Nephron progenitor cell (in vitro differentiated cells): ENCODE data around the gene TBC1D22A.

Source experiments
- DNase-seq: peaks from one replicate; pipeline ENCODE4 v3.0.0; 2021
- H3K27ac Mint-ChIP-seq: 2 replicates; pipeline ENCODE4 v1.8.0; 2021; ENCODE audit warnings: mild to moderate bottlenecking, moderate library complexity, mixed read lengths
- H3K27me3 Mint-ChIP-seq: 2 replicates; pipeline ENCODE4 v1.8.0; 2021; ENCODE audit warnings: mild to moderate bottlenecking, low read depth, mixed read lengths; ENCODE audit not compliant: poor library complexity
- H3K36me3 Mint-ChIP-seq: 2 replicates; pipeline ENCODE4 v1.8.0; 2021; ENCODE audit warnings: low read depth, mixed read lengths
- H3K4me1 Mint-ChIP-seq: 2 replicates; pipeline ENCODE4 v1.8.0; 2021; ENCODE audit warnings: mixed read lengths
- H3K4me3 Mint-ChIP-seq: 2 replicates; pipeline ENCODE4 v1.8.0; 2021; ENCODE audit warnings: mild to moderate bottlenecking, moderate library complexity, mixed read lengths
- H3K9me3 Mint-ChIP-seq: 2 replicates; pipeline ENCODE4 v1.8.0; 2021; ENCODE audit warnings: mild to moderate bottlenecking, moderate library complexity, mixed read lengths
- CTCF ChIP-seq: fragments of 200-600 bp; sonication (generic); IDR thresholded peaks from 2 replicates; pipeline ENCODE4 v1.5.0; 2021; ENCODE audit warnings: antibody characterized with exemption

Gene TBC1D22A

GRCh38 chr22:47074105-47074504, 311.7 kb downstream of the TBC1D22A start:
- H3K36me3 Mint-ChIP-seq, result peaks cover 35% of the 10 kb centered on the region
- peaks cover 3% of the 10 kb centered on the region for H3K27me3 Mint-ChIP-seq
- DNase-seq, result no peak
- TF ChIP-seq CTCF, result no peak
- H3K4me3 Mint-ChIP-seq, result no peak overlapping the region
- H3K4me1 Mint-ChIP-seq, result peaks cover 8% of the 10 kb centered on the region
- H3K27ac Mint-ChIP-seq, result no peak overlapping the region
- peaks cover 33% of the 10 kb centered on the region for H3K9me3 Mint-ChIP-seq

GRCh38 chr22:47075568-47075967, 313.1 kb downstream of the TBC1D22A start:
- Mint-ChIP-seq H3K27me3 (peaks cover 3% of the 10 kb centered on the region), H3K4me1 (peaks cover 8% of the 10 kb centered on the region), H3K27ac (no peak overlapping the region), H3K9me3 (peaks cover 47% of the 10 kb centered on the region), H3K4me3 (no peak overlapping the region), H3K36me3 (peaks cover 45% of the 10 kb centered on the region)
- DNase-seq, result no peak
- no peak for TF ChIP-seq CTCF

- Mint-ChIP-seq H3K4me1 (peaks cover 1% of the 10 kb centered on the region), H3K27me3 (peaks cover 3% of the 10 kb centered on the region), H3K27ac (no peak overlapping the region), H3K4me3 (no peak overlapping the region), H3K9me3 (peaks cover 53% of the 10 kb centered on the region), H3K36me3 (peaks cover 52% of the 10 kb centered on the region)
- no peak for TF ChIP-seq CTCF
- DNase-seq, result no peak
Measured at GRCh38 chr22:47076758-47077157, 314.3 kb downstream of the TBC1D22A start.

GRCh38 chr22:47080100-47080499, 317.6 kb downstream of the TBC1D22A start:
- peaks cover 6% of the 10 kb centered on the region for H3K27me3 Mint-ChIP-seq
- H3K4me1 Mint-ChIP-seq, result peaks cover 6% of the 10 kb centered on the region
- peaks cover 45% of the 10 kb centered on the region for H3K36me3 Mint-ChIP-seq
- H3K4me3 Mint-ChIP-seq, result no peak overlapping the region
- no peak overlapping the region for H3K27ac Mint-ChIP-seq
- H3K9me3 Mint-ChIP-seq, result peaks cover 57% of the 10 kb centered on the region
- no peak for TF ChIP-seq CTCF
- no peak for DNase-seq

- Mint-ChIP-seq H3K4me3 (no peak overlapping the region), H3K36me3 (peaks cover 29% of the 10 kb centered on the region), H3K27ac (no peak overlapping the region), H3K4me1 (peaks cover 6% of the 10 kb centered on the region), H3K27me3 (peaks cover 4% of the 10 kb centered on the region), H3K9me3 (peaks cover 42% of the 10 kb centered on the region)
- no peak for DNase-seq
- no peak for TF ChIP-seq CTCF
Measured at GRCh38 chr22:47082505-47082904, 320.1 kb downstream of the TBC1D22A start.

GRCh38 chr22:47083379-47083986, 321.0 kb downstream of the TBC1D22A start:
- Mint-ChIP-seq H3K4me3 (no peak overlapping the region), H3K9me3 (peaks cover 39% of the 10 kb centered on the region), H3K27me3 (peaks cover 3% of the 10 kb centered on the region), H3K36me3 (peaks cover 29% of the 10 kb centered on the region), H3K27ac (peak overlapping the region; percentile 90), H3K4me1 (peaks cover 6% of the 10 kb centered on the region)
- TF ChIP-seq CTCF, result no peak
- DNase-seq, result no peak
